Upper lobe of left lung (tissue), 4 donors: ENCODE data around the gene CPA3.

ENCODE experiments used
- CTCF ChIP-seq, 6 experiments: fragments of 450-650 bp in 4 of 6; fragments of 200-600 bp in 2 of 6; sonication (generic) in 2 of 6; IDR thresholded peaks; one replicate each; pipeline ENCODE4 v1.5.1; 2016 to 2019; ENCODE audit warnings: antibody characterized with exemption in 6 of 6
- EP300 ChIP-seq, 4 donors: sonication (generic); formaldehyde crosslinking; IDR thresholded peaks; one replicate each; pipeline ENCODE4 v1.5.1; 2017; ENCODE audit warnings: antibody characterized with exemption in 4 of 4, control low read depth in 2 of 4
- POLR2A ChIP-seq, 4 donors: fragments of 450-650 bp; IDR thresholded peaks; one replicate each; pipeline ENCODE4 v1.5.1; 2016 to 2017; ENCODE audit warnings: antibody characterized with exemption in 4 of 4, mild to moderate bottlenecking in 2 of 4
- POLR2AphosphoS5 ChIP-seq, 2 donors: sonication (generic); formaldehyde crosslinking; IDR thresholded peaks; one replicate each; pipeline ENCODE4 v1.5.1; 2017; ENCODE audit warnings: antibody characterized with exemption in 2 of 2

- no peak for TF ChIP-seq CTCF (IDR thresholded peaks at IDR 0.05)
- TF ChIP-seq POLR2AphosphoS5 (IDR thresholded peaks at IDR 0.05), result no peak
- TF ChIP-seq POLR2A (IDR thresholded peaks at IDR 0.05), result no peak
- TF ChIP-seq EP300 (IDR thresholded peaks at IDR 0.05), result no peak
Measured at GRCh38 chr3:148840451-148840850, 24.6 kb upstream of the CPA3 start.
